ENCODE results near the gene NGFR. TPM values are rescaled to one million over a fixed set of nuclear protein-coding genes. Genes with fewer than 3 reads are reported as not detected.

NGFR gene
- total and polyA plus RNA-seq, 2 donors (not counting 1 experiment from before 2014, with no cell fraction given), result 0.31 to 1.6 TPM

DNA sequence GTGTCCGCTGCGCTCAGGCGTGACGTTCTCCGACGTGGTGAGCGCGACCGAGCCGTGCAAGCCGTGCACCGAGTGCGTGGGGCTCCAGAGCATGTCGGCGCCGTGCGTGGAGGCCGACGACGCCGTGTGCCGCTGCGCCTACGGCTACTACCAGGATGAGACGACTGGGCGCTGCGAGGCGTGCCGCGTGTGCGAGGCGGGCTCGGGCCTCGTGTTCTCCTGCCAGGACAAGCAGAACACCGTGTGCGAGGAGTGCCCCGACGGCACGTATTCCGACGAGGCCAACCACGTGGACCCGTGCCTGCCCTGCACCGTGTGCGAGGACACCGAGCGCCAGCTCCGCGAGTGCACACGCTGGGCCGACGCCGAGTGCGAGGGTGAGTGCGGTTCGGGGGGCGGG is 11.2 kb downstream of the NGFR start:
- WGBS (ENCODE audit: insufficient coverage), result 94% methylated on average over 41 of the region's 57 CpGs
- Histone ChIP-seq H3K27ac (ENCODE audit: low read length in 2 of 2) (no peak overlapping the region), H3K9ac (ENCODE audit: low read length) (no peak overlapping the region), H3K27me3 (replicated peaks in 1 of 4; ENCODE audit: control extremely low read depth in 1 of 4, control insufficient read depth in 3 of 4, insufficient read depth in 4 of 4, low read length in 3 of 4) (peaks cover 0 to 66% (median 13%) of the 10 kb centered on the region in 4 experiments), H2AFZ (ENCODE audit: insufficient read depth, low read depth, low read length, poor library complexity, severe bottlenecking) (no peak overlapping the region), H3K36me3 (replicated peaks in 1 of 2; ENCODE audit: control extremely low read depth in 1 of 2, control insufficient read depth in 1 of 2, extremely low read depth in 1 of 2, insufficient read depth in 2 of 2, low read length in 1 of 2) (no peaks in the 10 kb centered on the region), H3K4me3 (ENCODE audit: control extremely low read depth in 1 of 5, extremely low read depth in 1 of 5, insufficient read depth in 1 of 5, low read depth in 2 of 5, low read length in 4 of 5) (no peak overlapping the region), H3K9me3 (ENCODE audit: control extremely low read depth in 1 of 3, control insufficient read depth in 2 of 3, insufficient read depth in 1 of 3, low read length in 2 of 3) (no peaks in the 10 kb centered on the region), H3K4me2 (replicated peaks; ENCODE audit: low read depth, low read length, poor library complexity, severe bottlenecking) (no peak overlapping the region), H4K20me1 (ENCODE audit: control insufficient read depth, insufficient read depth, low read length, poor library complexity, severe bottlenecking) (no peaks in the 10 kb centered on the region), H3K4me1 (ENCODE audit: control insufficient read depth in 2 of 2, insufficient read depth in 2 of 2, low read length in 2 of 2) (no peaks in the 10 kb centered on the region), H3K79me2 (ENCODE audit: control insufficient read depth, insufficient read depth, low read length) (no peaks in the 10 kb centered on the region)
- ChIA-PET POLR2A (no interaction called here), CTCF (no interaction called here)
- peaks cover 52% of the 10 kb centered on the region for H3K27me3 Mint-ChIP-seq
- no peak overlapping the region for H3K4me3 Mint-ChIP-seq
- H3K4me1 Mint-ChIP-seq, result no peaks in the 10 kb centered on the region
- TF ChIP-seq, protein P1, sequence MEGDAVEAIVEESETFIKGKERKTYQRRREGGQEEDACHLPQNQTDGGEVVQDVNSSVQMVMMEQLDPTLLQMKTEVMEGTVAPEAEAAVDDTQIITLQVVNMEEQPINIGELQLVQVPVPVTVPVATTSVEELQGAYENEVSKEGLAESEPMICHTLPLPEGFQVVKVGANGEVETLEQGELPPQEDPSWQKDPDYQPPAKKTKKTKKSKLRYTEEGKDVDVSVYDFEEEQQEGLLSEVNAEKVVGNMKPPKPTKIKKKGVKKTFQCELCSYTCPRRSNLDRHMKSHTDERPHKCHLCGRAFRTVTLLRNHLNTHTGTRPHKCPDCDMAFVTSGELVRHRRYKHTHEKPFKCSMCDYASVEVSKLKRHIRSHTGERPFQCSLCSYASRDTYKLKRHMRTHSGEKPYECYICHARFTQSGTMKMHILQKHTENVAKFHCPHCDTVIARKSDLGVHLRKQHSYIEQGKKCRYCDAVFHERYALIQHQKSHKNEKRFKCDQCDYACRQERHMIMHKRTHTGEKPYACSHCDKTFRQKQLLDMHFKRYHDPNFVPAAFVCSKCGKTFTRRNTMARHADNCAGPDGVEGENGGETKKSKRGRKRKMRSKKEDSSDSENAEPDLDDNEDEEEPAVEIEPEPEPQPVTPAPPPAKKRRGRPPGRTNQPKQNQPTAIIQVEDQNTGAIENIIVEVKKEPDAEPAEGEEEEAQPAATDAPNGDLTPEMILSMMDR (IDR thresholded peaks at IDR 0.05), result no peak
- TF ChIP-seq EZH2 (IDR thresholded peaks at IDR 0.05; ENCODE audit: borderline replicate concordance, insufficient read depth, low read depth, low read length, poor library complexity, severe bottlenecking), result no peak
- ATAC-seq (ENCODE audit: low read depth), result no peak
- DNase-seq, result no peak
- no peak overlapping the region for H3K27ac Mint-ChIP-seq
- no peaks in the 10 kb centered on the region for H3K9me3 Mint-ChIP-seq (ENCODE audit: insufficient read depth)
- intact Hi-C loops (cut with micrococcal nuclease), result no loop called here

DNA sequence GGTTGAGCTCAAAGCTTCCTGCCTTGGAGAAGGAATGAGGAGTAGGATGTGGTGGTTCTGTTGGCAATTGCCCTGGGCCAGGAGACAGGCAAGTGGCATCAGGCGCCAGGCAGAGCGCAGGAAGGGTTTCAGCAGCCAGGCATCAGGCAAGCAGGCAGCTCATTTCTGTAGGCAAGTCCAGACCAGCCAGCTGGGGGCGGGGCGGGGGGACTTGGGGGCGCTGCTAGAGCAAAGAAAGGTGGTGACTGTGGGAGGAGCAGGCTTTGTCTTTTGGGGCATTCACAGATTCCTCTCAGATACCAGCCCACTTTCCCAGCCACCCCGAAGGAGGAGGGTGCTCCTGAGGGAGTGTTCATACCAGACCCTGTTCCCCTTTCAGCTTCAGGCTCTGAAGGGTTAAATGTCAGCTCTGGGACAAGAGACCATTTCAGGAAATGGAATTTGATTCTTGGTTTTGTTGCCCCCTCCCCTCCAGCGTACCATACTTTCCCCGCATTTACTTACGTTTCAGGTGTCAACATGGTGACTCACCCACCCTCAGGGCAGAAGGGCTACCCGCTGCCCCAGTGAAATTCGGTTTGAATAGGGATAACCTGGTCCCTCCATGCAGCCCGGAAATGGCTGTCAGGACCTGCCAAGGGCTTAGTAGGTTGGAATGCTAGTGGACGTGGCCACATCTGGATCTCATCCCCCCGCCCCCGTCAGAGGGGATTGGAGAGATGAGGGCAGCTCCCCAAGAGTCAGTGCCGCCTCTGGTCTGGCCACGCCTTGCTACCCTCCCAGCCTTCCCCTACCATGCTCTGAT is 13.2 kb downstream of the NGFR start:
- no peak overlapping the region for H3K4me3 Mint-ChIP-seq
- no peak overlapping the region for H3K27ac Mint-ChIP-seq
- H3K9me3 Mint-ChIP-seq (ENCODE audit: insufficient read depth), result no peaks in the 10 kb centered on the region
- Histone ChIP-seq H3K36me3 (replicated peaks in 1 of 2; ENCODE audit: control extremely low read depth in 1 of 2, control insufficient read depth in 1 of 2, extremely low read depth in 1 of 2, insufficient read depth in 2 of 2, low read length in 1 of 2) (no peaks in the 10 kb centered on the region), H3K27me3 (replicated peaks in 1 of 4; ENCODE audit: control extremely low read depth in 1 of 4, control insufficient read depth in 3 of 4, insufficient read depth in 4 of 4, low read length in 3 of 4) (peaks cover 0 to 49% (median 9%) of the 10 kb centered on the region in 4 experiments), H4K20me1 (ENCODE audit: control insufficient read depth, insufficient read depth, low read length, poor library complexity, severe bottlenecking) (no peaks in the 10 kb centered on the region), H3K9ac (ENCODE audit: low read length) (no peak overlapping the region), H3K4me3 (ENCODE audit: control extremely low read depth in 1 of 5, extremely low read depth in 1 of 5, insufficient read depth in 1 of 5, low read depth in 2 of 5, low read length in 4 of 5) (no peak overlapping the region), H3K9me3 (ENCODE audit: control extremely low read depth in 1 of 3, control insufficient read depth in 2 of 3, insufficient read depth in 1 of 3, low read length in 2 of 3) (peaks cover 0 to 6% (median 0%) of the 10 kb centered on the region in 3 donors), H3K4me1 (ENCODE audit: control insufficient read depth in 2 of 2, insufficient read depth in 2 of 2, low read length in 2 of 2) (no peaks in the 10 kb centered on the region), H3K4me2 (replicated peaks; ENCODE audit: low read depth, low read length, poor library complexity, severe bottlenecking) (no peak overlapping the region), H3K79me2 (ENCODE audit: control insufficient read depth, insufficient read depth, low read length) (no peaks in the 10 kb centered on the region), H3K27ac (ENCODE audit: low read length in 2 of 2) (no peak overlapping the region), H2AFZ (ENCODE audit: insufficient read depth, low read depth, low read length, poor library complexity, severe bottlenecking) (no peak overlapping the region)
- CTCF ChIA-PET, result interaction anchor here (0.9 to 1.2 kb wide), 2 partner anchors 13 to 48 kb away, joined by 3 read pairs; partner anchors contain the start of gene NGFR
- no peak for TF ChIP-seq EZH2 (IDR thresholded peaks at IDR 0.05; ENCODE audit: borderline replicate concordance, insufficient read depth, low read depth, low read length, poor library complexity, severe bottlenecking)
- TF ChIP-seq, protein P1 (IDR thresholded peaks at IDR 0.05), result no peak
- POLR2A ChIA-PET, result interaction anchor here (0.6 kb wide), 1 partner anchor 535 kb away, joined by 6 read pairs; no protein-coding TSS in a partner anchor
- no peaks in the 10 kb centered on the region for H3K4me1 Mint-ChIP-seq
- no peak for DNase-seq
- intact Hi-C loops (cut with micrococcal nuclease), result no loop called here
- ATAC-seq (ENCODE audit: low read depth), result no peak
- WGBS (ENCODE audit: insufficient coverage), result 48% methylated on average over 16 of the region's 17 CpGs
- peaks cover 40% of the 10 kb centered on the region for H3K27me3 Mint-ChIP-seq
